KMS-11 (cell line): ENCODE results near the gene CNST.
"Not testable (repeated sequence)": the region's sequence is repeated elsewhere in the genome, so short reads cannot be mapped to it uniquely, and the experiment has no call there.

ENCODE experiments used
- H2AFZ ChIP-seq: fragments of 200-600 bp; sonication (generic); 2 replicates; pipeline ENCODE4 v1.6.1; 2016; ENCODE audit warnings: antibody characterized with exemption, mixed run types, low read depth
- H3K27ac ChIP-seq: fragments of 200-600 bp; sonication (generic); 2 replicates; pipeline ENCODE4 v1.6.1; 2016; ENCODE audit warnings: mild to moderate bottlenecking, mixed run types
- H3K27me3 ChIP-seq: fragments of 200-600 bp; sonication (generic); 2 replicates; pipeline ENCODE4 v1.6.1; 2017; ENCODE audit warnings: mild to moderate bottlenecking, low read depth, mixed run types, moderate library complexity; ENCODE audit not compliant: insufficient read depth
- H3K36me3 ChIP-seq: fragments of 200-600 bp; sonication (generic); 2 replicates; pipeline ENCODE4 v1.6.1; 2017; ENCODE audit warnings: mild to moderate bottlenecking, mixed run types; ENCODE audit not compliant: insufficient read depth
- H3K4me1 ChIP-seq: fragments of 200-600 bp; sonication (generic); 2 replicates; pipeline ENCODE4 v1.6.1; 2016; ENCODE audit warnings: mild to moderate bottlenecking, low read depth, mixed run types; ENCODE audit not compliant: poor library complexity, severe bottlenecking
- H3K4me2 ChIP-seq: fragments of 200-600 bp; sonication (generic); 2 replicates; pipeline ENCODE4 v1.7.0; 2016; ENCODE audit warnings: mild to moderate bottlenecking, mixed run types
- H3K4me3 ChIP-seq: fragments of 200-600 bp; sonication (generic); IDR thresholded peaks from 2 replicates; pipeline ENCODE4 v1.6.1; 2017; ENCODE audit warnings: low read depth, low read length, mixed read lengths; ENCODE audit not compliant: insufficient read depth
- H3K79me2 ChIP-seq: fragments of 200-600 bp; sonication (generic); 2 replicates; pipeline ENCODE4 v1.6.1; 2016; ENCODE audit warnings: low read depth, mixed run types; ENCODE audit not compliant: insufficient read depth
- H3K9ac ChIP-seq: fragments of 200-600 bp; sonication (generic); 2 replicates; pipeline ENCODE4 v1.6.1; 2016; ENCODE audit warnings: mild to moderate bottlenecking, mixed run types
- H4K20me1 ChIP-seq: fragments of 200-600 bp; sonication (generic); 2 replicates; pipeline ENCODE4 v1.6.1; 2016; ENCODE audit warnings: mild to moderate bottlenecking, mixed run types; ENCODE audit not compliant: insufficient read depth
- CTCF ChIP-seq: fragments of 200-600 bp; sonication (generic); conservative IDR thresholded peaks from 2 replicates; pipeline ENCODE4 v1.6.1; 2017; ENCODE audit warnings: low read depth, mild to moderate bottlenecking, antibody characterized with exemption, low read length, moderate library complexity, mixed read lengths

CNST gene

DNA sequence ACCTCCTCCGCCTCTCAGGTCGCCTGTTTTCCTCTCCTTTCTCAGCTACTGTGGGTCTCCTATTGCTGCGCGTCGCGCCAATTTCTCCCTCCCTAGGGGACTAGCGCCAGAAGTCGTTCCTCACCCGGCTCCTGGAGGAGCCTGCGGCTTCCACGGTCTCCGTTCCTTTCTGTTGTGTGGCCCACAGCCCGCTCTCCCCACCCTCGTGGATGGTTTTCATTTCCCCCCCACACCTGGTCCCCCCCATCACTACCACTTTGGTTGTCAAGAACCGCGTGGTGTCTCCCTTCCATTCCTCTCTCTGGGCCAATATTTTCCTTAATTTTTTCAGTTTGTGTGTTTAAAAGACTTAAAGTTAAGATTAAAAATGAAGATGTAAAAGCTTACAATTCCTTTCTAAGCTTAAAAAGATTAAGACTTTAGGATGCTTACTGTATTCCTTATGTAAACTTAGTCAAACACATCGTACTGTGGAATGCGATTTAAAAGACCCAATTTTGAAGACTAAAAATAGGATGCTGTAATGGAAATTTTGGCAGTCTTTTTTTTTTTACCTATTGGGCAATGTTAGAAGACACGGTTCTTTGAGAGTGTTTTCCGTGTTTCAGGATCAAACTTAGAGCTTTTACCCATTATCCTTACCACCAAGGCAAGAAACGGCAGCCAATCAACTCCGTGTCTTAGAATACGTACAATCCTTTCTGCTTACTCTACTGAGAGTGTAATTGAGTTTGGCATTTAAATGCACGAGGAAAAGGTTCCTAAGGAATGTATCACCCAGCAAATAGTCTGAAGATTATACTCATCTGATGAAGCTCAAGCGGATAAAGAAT, 773 bp downstream of the CNST start:
- Histone ChIP-seq H3K4me1 (peaks cover 20% of the 10 kb centered on the region), H2AFZ (peak overlapping the region; percentile 75), H3K79me2 (peaks cover 78% of the 10 kb centered on the region), H3K4me2 (peak overlapping the region; percentile 66), H3K36me3 (peaks cover 3% of the 10 kb centered on the region; the same call in 1 of the 2 replicates), H4K20me1 (no peaks in the 10 kb centered on the region), H3K4me3 (peak overlapping the region; percentile 94), H3K27me3 (no peaks in the 10 kb centered on the region), H3K9ac (peak overlapping the region; percentile 65), H3K27ac (peak overlapping the region; percentile 64)
- TF ChIP-seq CTCF, result no peak

DNA sequence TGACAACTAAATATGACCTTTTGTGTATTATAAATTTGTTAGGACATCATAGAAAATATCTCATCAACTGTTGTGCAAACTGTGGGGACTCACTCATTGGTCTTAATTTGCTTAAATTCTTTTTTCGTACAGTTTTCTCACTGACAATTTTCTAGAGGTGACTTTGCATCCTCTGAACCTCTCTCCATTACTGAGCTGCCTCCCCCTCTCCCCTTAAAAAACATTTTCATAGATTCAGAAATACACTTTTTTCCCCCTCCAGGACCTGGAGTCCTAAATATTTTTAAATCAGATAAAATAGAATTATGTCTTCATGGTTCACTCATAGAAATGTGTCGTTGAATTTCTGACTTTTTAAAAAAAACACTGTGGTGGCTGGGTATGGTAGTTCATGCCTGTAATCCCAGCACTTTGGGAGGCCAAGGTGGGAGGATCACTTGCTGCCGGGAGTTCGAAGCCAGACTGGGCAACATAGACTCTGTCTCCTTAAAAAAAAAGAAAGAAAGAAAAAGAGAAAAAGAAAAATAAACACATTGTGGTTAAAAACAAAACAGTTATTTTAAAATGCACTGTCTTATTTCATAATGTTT, 1.5 kb downstream of the CNST start:
- no peak for TF ChIP-seq CTCF
- peak overlapping the region; percentile 65; the same call in 1 of the 2 replicates for H3K9ac ChIP-seq
- H3K4me3 ChIP-seq, result peak overlapping the region; percentile 17
- no peaks in the 10 kb centered on the region for H3K27me3 ChIP-seq
- peaks cover 79% of the 10 kb centered on the region for H3K79me2 ChIP-seq
- peak overlapping the region; percentile 66 for H3K4me2 ChIP-seq
- no peaks in the 10 kb centered on the region for H4K20me1 ChIP-seq
- H3K36me3 ChIP-seq, result peaks cover 2% of the 10 kb centered on the region; the same call in 1 of the 2 replicates
- no peak overlapping the region for H2AFZ ChIP-seq
- peak overlapping the region; percentile 64 for H3K27ac ChIP-seq
- peaks cover 20% of the 10 kb centered on the region for H3K4me1 ChIP-seq

GRCh38 chr1:246569248-246570238, 3.3 kb downstream of the CNST start:
- peaks cover 77% of the 10 kb centered on the region for H3K79me2 ChIP-seq
- H3K4me3 ChIP-seq, result no peak overlapping the region
- peaks cover 20% of the 10 kb centered on the region for H3K4me1 ChIP-seq
- no peak overlapping the region for H3K27ac ChIP-seq
- no peaks in the 10 kb centered on the region for H3K27me3 ChIP-seq
- H4K20me1 ChIP-seq, result no peaks in the 10 kb centered on the region
- H3K4me2 ChIP-seq, result no peak overlapping the region
- H3K36me3 ChIP-seq, result no peaks in the 10 kb centered on the region
- TF ChIP-seq CTCF, result no peak
- H2AFZ ChIP-seq, result no peak overlapping the region
- no peak overlapping the region for H3K9ac ChIP-seq

GRCh38 chr1:246571309-246571708, 5.1 kb downstream of the CNST start:
- not testable (repeated sequence) for H3K9ac ChIP-seq, H2AFZ ChIP-seq, H3K27ac ChIP-seq, H3K4me2 ChIP-seq, H3K27me3 ChIP-seq, H4K20me1 ChIP-seq, H3K4me3 ChIP-seq, H3K36me3 ChIP-seq
- Histone ChIP-seq H3K79me2 (peaks cover 62% of the 10 kb centered on the region), H3K4me1 (peaks cover 13% of the 10 kb centered on the region)
